ENCODE measurements around the gene SPDYE18. TPM values are rescaled to one million over a fixed set of nuclear protein-coding genes. Genes with fewer than 3 reads are reported as not detected.
"Not testable (repeated sequence)": the region's sequence is repeated elsewhere in the genome, so short reads cannot be mapped to it uniquely, and the experiment has no call there.

SPDYE18 gene
- not detected for polyA plus RNA-seq

- not testable (repeated sequence) for H3K36me3 Mint-ChIP-seq; H3K9me3 Mint-ChIP-seq; H3K27me3 Mint-ChIP-seq (ENCODE audit: low read depth in 3 of 3); H3K27ac Mint-ChIP-seq; H3K4me1 Mint-ChIP-seq; DNase-seq; H3K4me3 Mint-ChIP-seq
Observed at GRCh38 chr7:77062557-77062956, at the start of gene SPDYE18. SPDYE18 (minus strand) TSS chr7:77062558; CDS start chr7:77060512, 2,046 bp downstream.

GRCh38 chr7:77108362-77108761, 46.0 kb upstream of the SPDYE18 start:
- not testable (repeated sequence) for H3K9me3 Mint-ChIP-seq; H3K4me3 Mint-ChIP-seq; H3K36me3 Mint-ChIP-seq; DNase-seq; H3K27me3 Mint-ChIP-seq (ENCODE audit: low read depth in 3 of 3); H3K4me1 Mint-ChIP-seq; H3K27ac Mint-ChIP-seq

GRCh38 chr7:77107659-77108058, 45.3 kb upstream of the SPDYE18 start:
- H3K27me3 Mint-ChIP-seq (ENCODE audit: low read depth in 3 of 3); DNase-seq; H3K4me3 Mint-ChIP-seq; H3K4me1 Mint-ChIP-seq; H3K36me3 Mint-ChIP-seq; H3K9me3 Mint-ChIP-seq: not testable (repeated sequence)
- peak overlapping the region in 1 of 6 donors; percentile 35 for H3K27ac Mint-ChIP-seq

- not testable (repeated sequence) for DNase-seq; H3K27me3 Mint-ChIP-seq (ENCODE audit: low read depth in 3 of 3); H3K4me1 Mint-ChIP-seq; H3K27ac Mint-ChIP-seq; H3K36me3 Mint-ChIP-seq; H3K9me3 Mint-ChIP-seq; H3K4me3 Mint-ChIP-seq
Observed at GRCh38 chr7:77105904-77106303, 43.5 kb upstream of the SPDYE18 start.

GRCh38 chr7:77102671-77103070, 40.3 kb upstream of the SPDYE18 start:
- not testable (repeated sequence) for H3K4me3 Mint-ChIP-seq; H3K36me3 Mint-ChIP-seq; DNase-seq; H3K4me1 Mint-ChIP-seq; H3K9me3 Mint-ChIP-seq; H3K27me3 Mint-ChIP-seq (ENCODE audit: low read depth in 3 of 3); H3K27ac Mint-ChIP-seq

GRCh38 chr7:77101187-77101586, 38.8 kb upstream of the SPDYE18 start:
- not testable (repeated sequence) for DNase-seq; H3K4me3 Mint-ChIP-seq; H3K27me3 Mint-ChIP-seq (ENCODE audit: low read depth in 3 of 3); H3K27ac Mint-ChIP-seq; H3K36me3 Mint-ChIP-seq; H3K4me1 Mint-ChIP-seq; H3K9me3 Mint-ChIP-seq

- not testable (repeated sequence) for H3K4me3 Mint-ChIP-seq; DNase-seq; H3K27ac Mint-ChIP-seq; H3K27me3 Mint-ChIP-seq (ENCODE audit: low read depth in 3 of 3); H3K36me3 Mint-ChIP-seq; H3K4me1 Mint-ChIP-seq; H3K9me3 Mint-ChIP-seq
Observed at GRCh38 chr7:77100501-77100900, 38.1 kb upstream of the SPDYE18 start.

GRCh38 chr7:77092301-77092700, 29.9 kb upstream of the SPDYE18 start:
- H3K4me3 Mint-ChIP-seq; DNase-seq; H3K4me1 Mint-ChIP-seq; H3K27ac Mint-ChIP-seq; H3K27me3 Mint-ChIP-seq (ENCODE audit: low read depth in 3 of 3); H3K9me3 Mint-ChIP-seq: not testable (repeated sequence)
- H3K36me3 Mint-ChIP-seq, result peaks cover 4 to 19% (median 15%) of the 10 kb centered on the region in 3 donors

- not testable (repeated sequence) for H3K27me3 Mint-ChIP-seq (ENCODE audit: low read depth in 3 of 3); H3K4me1 Mint-ChIP-seq; H3K36me3 Mint-ChIP-seq; H3K9me3 Mint-ChIP-seq; H3K27ac Mint-ChIP-seq; H3K4me3 Mint-ChIP-seq; DNase-seq
Observed at GRCh38 chr7:77082192-77082591, 19.8 kb upstream of the SPDYE18 start.

GRCh38 chr7:77080236-77080635, 17.9 kb upstream of the SPDYE18 start:
- H3K27me3 Mint-ChIP-seq (ENCODE audit: low read depth in 3 of 3); H3K4me1 Mint-ChIP-seq; DNase-seq; H3K9me3 Mint-ChIP-seq; H3K36me3 Mint-ChIP-seq; H3K4me3 Mint-ChIP-seq: not testable (repeated sequence)
- H3K27ac Mint-ChIP-seq, result peak overlapping the region in 2 of 6 donors; percentile 18 to 35

- not testable (repeated sequence) for H3K27me3 Mint-ChIP-seq (ENCODE audit: low read depth in 3 of 3); H3K4me1 Mint-ChIP-seq
- H3K36me3 Mint-ChIP-seq, result peaks cover 3 to 12% (median 10%) of the 10 kb centered on the region in 3 donors
Observed at GRCh38 chr7:77079624-77080023, 17.3 kb upstream of the SPDYE18 start.

GRCh38 chr7:77079112-77079511, 16.8 kb upstream of the SPDYE18 start:
- H3K4me3 Mint-ChIP-seq; H3K4me1 Mint-ChIP-seq; H3K27me3 Mint-ChIP-seq (ENCODE audit: low read depth in 3 of 3): not testable (repeated sequence)

More at GRCh38 chr7:77079624-77080023, 17.3 kb upstream of the SPDYE18 start:
- not testable (repeated sequence) for H3K27ac Mint-ChIP-seq, H3K4me3 Mint-ChIP-seq, DNase-seq, H3K9me3 Mint-ChIP-seq

GRCh38 chr7:77077060-77077459, 14.7 kb upstream of the SPDYE18 start:
- not testable (repeated sequence) for H3K27me3 Mint-ChIP-seq (ENCODE audit: low read depth in 3 of 3); DNase-seq; H3K4me3 Mint-ChIP-seq; H3K27ac Mint-ChIP-seq; H3K9me3 Mint-ChIP-seq; H3K4me1 Mint-ChIP-seq
- peaks cover 9 to 15% (median 12%) of the 10 kb centered on the region in 3 donors for H3K36me3 Mint-ChIP-seq

More at GRCh38 chr7:77079112-77079511, 16.8 kb upstream of the SPDYE18 start:
- peaks cover 8 to 15% (median 13%) of the 10 kb centered on the region in 3 donors for H3K36me3 Mint-ChIP-seq
- not testable (repeated sequence) for H3K27ac Mint-ChIP-seq, DNase-seq, H3K9me3 Mint-ChIP-seq

- H3K4me1 Mint-ChIP-seq; DNase-seq; H3K4me3 Mint-ChIP-seq; H3K27ac Mint-ChIP-seq; H3K27me3 Mint-ChIP-seq (ENCODE audit: low read depth in 3 of 3); H3K9me3 Mint-ChIP-seq: not testable (repeated sequence)
- H3K36me3 Mint-ChIP-seq, result peaks cover 9 to 29% (median 27%) of the 10 kb centered on the region in 3 donors
Observed at GRCh38 chr7:77074786-77075396, 12.5 kb upstream of the SPDYE18 start.

- H3K27me3 Mint-ChIP-seq (ENCODE audit: low read depth in 3 of 3); H3K4me3 Mint-ChIP-seq; H3K27ac Mint-ChIP-seq; DNase-seq; H3K9me3 Mint-ChIP-seq: not testable (repeated sequence)
- Mint-ChIP-seq H3K4me1 (peaks cover 2 to 16% of the 10 kb centered on the region in 2 donors), H3K36me3 (peaks cover 9 to 32% (median 28%) of the 10 kb centered on the region in 3 donors)
Observed at GRCh38 chr7:77071108-77071507, 8.8 kb upstream of the SPDYE18 start.
